Progenitor cell of endocrine pancreas (in vitro differentiated cells): ENCODE measurements around the gene CLDN16. TPM values are rescaled to one million over a fixed set of nuclear protein-coding genes. Genes with fewer than 3 reads are reported as not detected.

Experiments
- DNase-seq: peaks from one replicate; pipeline ENCODE4 v3.0.0; 2021; ENCODE audit warnings: low spot score; ENCODE audit not compliant: unreplicated experiment
- H3K27ac Mint-ChIP-seq: 2 replicates; pipeline ENCODE4 v1.8.0; 2021; ENCODE audit warnings: mild to moderate bottlenecking, moderate library complexity, mixed read lengths
- H3K27me3 Mint-ChIP-seq: 2 replicates; pipeline ENCODE4 v1.8.0; 2021; ENCODE audit warnings: mixed read lengths
- H3K36me3 Mint-ChIP-seq: 2 replicates; pipeline ENCODE4 v1.8.0; 2022; ENCODE audit warnings: mixed read lengths; ENCODE audit not compliant: insufficient read depth
- H3K4me1 Mint-ChIP-seq: 2 replicates; pipeline ENCODE4 v1.8.0; 2021; ENCODE audit warnings: low read depth, mixed read lengths
- H3K4me3 Mint-ChIP-seq: 2 replicates; pipeline ENCODE4 v1.8.0; 2021; ENCODE audit warnings: low read depth, mild to moderate bottlenecking, moderate library complexity, mixed read lengths
- H3K9me3 Mint-ChIP-seq: 2 replicates; pipeline ENCODE4 v1.8.0; 2021; ENCODE audit warnings: low read depth, mixed read lengths
- CTCF ChIP-seq: fragments of 200-600 bp; sonication (generic); IDR thresholded peaks from one replicate; pipeline ENCODE4 v1.5.0; 2021; ENCODE audit warnings: antibody characterized with exemption, mild to moderate bottlenecking; ENCODE audit not compliant: unreplicated experiment
- total RNA-seq: library from RNA; stranded (reverse); gene quantifications from 2 replicates; pipeline ENCODE4 v1.2.1, GENCODE V29; 2021

Gene CLDN16
- total RNA-seq, 1 donor from 2014 or later: 0.31 TPM

GRCh38 chr3:190368881-190369280 lies 19.1 kb upstream of the CLDN16 start:
- no peak overlapping the region for H3K27ac Mint-ChIP-seq

GRCh38 chr3:190369668-190370295 lies 18.2 kb upstream of the CLDN16 start:
- H3K36me3 Mint-ChIP-seq: no peaks in the 10 kb centered on the region
- no peaks in the 10 kb centered on the region for H3K27me3 Mint-ChIP-seq
- H3K9me3 Mint-ChIP-seq: no peaks in the 10 kb centered on the region
- no peak for TF ChIP-seq CTCF
- H3K4me1 Mint-ChIP-seq: peaks cover 11% of the 10 kb centered on the region
- no peak overlapping the region for H3K27ac Mint-ChIP-seq
- H3K4me3 Mint-ChIP-seq: no peak overlapping the region
- DNase-seq: no peak

More at GRCh38 chr3:190368881-190369280, 19.1 kb upstream of the CLDN16 start:
- Mint-ChIP-seq H3K27me3 (no peaks in the 10 kb centered on the region), H3K9me3 (no peaks in the 10 kb centered on the region), H3K4me1 (peaks cover 2% of the 10 kb centered on the region), H3K4me3 (no peak overlapping the region), H3K36me3 (no peaks in the 10 kb centered on the region)
- no peak for TF ChIP-seq CTCF
- no peak for DNase-seq

GRCh38 chr3:190370369-190370768 lies 17.6 kb upstream of the CLDN16 start:
- no peaks in the 10 kb centered on the region for H3K27me3 Mint-ChIP-seq
- H3K27ac Mint-ChIP-seq: no peak overlapping the region

GRCh38 chr3:190371152-190371551 lies 16.8 kb upstream of the CLDN16 start:
- no peak for TF ChIP-seq CTCF
- H3K27ac Mint-ChIP-seq: no peak overlapping the region

More at GRCh38 chr3:190370369-190370768, 17.6 kb upstream of the CLDN16 start:
- no peak overlapping the region for H3K4me3 Mint-ChIP-seq
- H3K4me1 Mint-ChIP-seq: peaks cover 14% of the 10 kb centered on the region
- no peak for TF ChIP-seq CTCF
- H3K9me3 Mint-ChIP-seq: no peaks in the 10 kb centered on the region
- DNase-seq: no peak
- H3K36me3 Mint-ChIP-seq: no peaks in the 10 kb centered on the region

GRCh38 chr3:190375246-190375645 lies 12.7 kb upstream of the CLDN16 start:
- H3K36me3 Mint-ChIP-seq: no peaks in the 10 kb centered on the region
- H3K9me3 Mint-ChIP-seq: peaks cover 2% of the 10 kb centered on the region
- H3K4me3 Mint-ChIP-seq: no peak overlapping the region
- peaks cover 20% of the 10 kb centered on the region for H3K4me1 Mint-ChIP-seq
- DNase-seq: no peak
- no peak for TF ChIP-seq CTCF
- H3K27me3 Mint-ChIP-seq: no peaks in the 10 kb centered on the region
- no peak overlapping the region for H3K27ac Mint-ChIP-seq

More at GRCh38 chr3:190371152-190371551, 16.8 kb upstream of the CLDN16 start:
- Mint-ChIP-seq H3K9me3 (no peaks in the 10 kb centered on the region), H3K4me1 (peaks cover 19% of the 10 kb centered on the region), H3K27me3 (no peaks in the 10 kb centered on the region), H3K36me3 (no peaks in the 10 kb centered on the region), H3K4me3 (no peak overlapping the region)
- DNase-seq: no peak
